Mesenchymal stem cell (in vitro differentiated cells and primary cell): ENCODE measurements around the gene KCNJ1.
A peak's percentile ranks its signal among the peaks of the same experiment; 100 is the strongest.

ENCODE experiments used
- DNase-seq: peaks from one replicate; pipeline ENCODE4 v3.0.0-alpha.2; 2013
- H2AFZ ChIP-seq: one replicate; pipeline ENCODE4 v1.6.1; 2013; ENCODE audit warnings: low read depth, mild to moderate bottlenecking, control low read depth, inconsistent platforms, low read length, moderate library complexity
- H2AK5ac ChIP-seq: 2 replicates; pipeline ENCODE4 v1.6.1; 2013; ENCODE audit warnings: low read length, moderate library complexity, mild to moderate bottlenecking, inconsistent platforms; ENCODE audit not compliant: severe bottlenecking
- H2BK120ac ChIP-seq: one replicate; pipeline ENCODE4 v1.6.1; 2013; ENCODE audit warnings: low read depth, mild to moderate bottlenecking, inconsistent platforms, low read length, moderate library complexity
- H2BK12ac ChIP-seq, 2 experiments: one replicate each; pipeline ENCODE4 v1.6.1; 2013; ENCODE audit warnings: inconsistent platforms in 2 of 2, low read length in 2 of 2, mild to moderate bottlenecking in 2 of 2, moderate library complexity in 2 of 2, control low read depth in 1 of 2
- H2BK15ac ChIP-seq: one replicate; pipeline ENCODE4 v1.6.1; 2013; ENCODE audit warnings: mild to moderate bottlenecking, low read depth, inconsistent platforms; ENCODE audit not compliant: poor library complexity, severe bottlenecking
- H2BK5ac ChIP-seq: 2 replicates; pipeline ENCODE4 v1.6.1; 2013; ENCODE audit warnings: low read depth, mild to moderate bottlenecking, low read length, control low read depth, inconsistent platforms; ENCODE audit not compliant: poor library complexity, severe bottlenecking
- H3K14ac ChIP-seq, 2 experiments: one replicate each; pipeline ENCODE4 v1.6.1; 2013; ENCODE audit warnings: inconsistent platforms in 2 of 2, low read length in 2 of 2, control low read depth in 1 of 2, mild to moderate bottlenecking in 1 of 2, moderate library complexity in 1 of 2
- H3K18ac ChIP-seq, 2 experiments: one replicate each; pipeline ENCODE4 v1.6.1; 2013; ENCODE audit warnings: inconsistent platforms in 2 of 2, low read length in 2 of 2, control low read depth in 1 of 2, low read depth in 1 of 2, mild to moderate bottlenecking in 1 of 2
- H3K23ac ChIP-seq, 2 experiments: one replicate each; pipeline ENCODE4 v1.6.1; 2013; ENCODE audit warnings: inconsistent platforms in 2 of 2, low read length in 2 of 2, mild to moderate bottlenecking in 2 of 2, moderate library complexity in 2 of 2, control low read depth in 1 of 2
- H3K27ac ChIP-seq: 2 replicates; pipeline ENCODE4 v1.5.1; 2013; ENCODE audit warnings: mild to moderate bottlenecking, moderate library complexity, low read length, control low read depth, inconsistent platforms; ENCODE audit not compliant: poor library complexity, severe bottlenecking
- H3K27me3 ChIP-seq, 2 experiments: 2 replicates each; pipeline versions ENCODE4 v1.6.1 to v1.7.0; 2013; ENCODE audit warnings: low read length in 2 of 2, mild to moderate bottlenecking in 2 of 2, moderate library complexity in 2 of 2, control low read depth in 1 of 2, inconsistent platforms in 1 of 2; ENCODE audit not compliant: control insufficient read depth in 1 of 2, insufficient read depth in 1 of 2
- H3K36me3 ChIP-seq, 2 experiments: 2 replicates each; pipeline versions ENCODE4 v1.6.1 to v1.7.0; 2013; ENCODE audit warnings: low read length in 2 of 2, control low read depth in 1 of 2, inconsistent platforms in 1 of 2, low read depth in 1 of 2, mild to moderate bottlenecking in 1 of 2; ENCODE audit not compliant: insufficient read depth in 2 of 2, control insufficient read depth in 1 of 2
- H3K4ac ChIP-seq, 2 experiments: one replicate each; pipeline ENCODE4 v1.6.1; 2013; ENCODE audit warnings: inconsistent platforms in 2 of 2, low read length in 2 of 2, mild to moderate bottlenecking in 2 of 2, moderate library complexity in 2 of 2, control low read depth in 1 of 2, low read depth in 1 of 2
- H3K4me1 ChIP-seq: 2 replicates; pipeline ENCODE4 v1.6.1; 2013; ENCODE audit warnings: low read depth, low read length, control low read depth; ENCODE audit not compliant: control insufficient read depth, insufficient read depth
- H3K4me2 ChIP-seq: 2 replicates; pipeline ENCODE4 v1.6.1; 2013; ENCODE audit warnings: low read length, mild to moderate bottlenecking, inconsistent platforms; ENCODE audit not compliant: poor library complexity, severe bottlenecking
- H3K4me3 ChIP-seq, 2 experiments: 2 replicates each; pipeline versions ENCODE4 v1.5.1 to v1.7.0; 2013; ENCODE audit warnings: low read length in 2 of 2, mild to moderate bottlenecking in 2 of 2, control low read depth in 1 of 2, low read depth in 1 of 2; ENCODE audit not compliant: insufficient read depth in 1 of 2
- H3K79me1 ChIP-seq: replicated peaks from 2 replicates; pipeline ENCODE4 v1.6.1; 2013; ENCODE audit warnings: mild to moderate bottlenecking, control low read depth, low read length, inconsistent platforms; ENCODE audit not compliant: poor library complexity, severe bottlenecking
- H3K9ac ChIP-seq: 2 replicates; pipeline ENCODE4 v1.7.0; 2013; ENCODE audit warnings: mild to moderate bottlenecking, low read length, moderate library complexity
- H3K9me3 ChIP-seq: 2 replicates; pipeline ENCODE4 v1.7.0; 2013; ENCODE audit warnings: mild to moderate bottlenecking, low read length; ENCODE audit not compliant: control insufficient read depth
- H4K8ac ChIP-seq: one replicate; pipeline ENCODE4 v1.6.1; 2013; ENCODE audit warnings: inconsistent platforms, mild to moderate bottlenecking, low read length, moderate library complexity
- H4K91ac ChIP-seq: one replicate; pipeline ENCODE4 v1.6.1; 2013; ENCODE audit warnings: mild to moderate bottlenecking, low read length, inconsistent platforms
- WGBS: methylation state at CpG from one replicate; pipeline ENCODE4 v1.1.7; 2013; ENCODE audit warnings: mixed read lengths; 5-methylcytosine and 5-hydroxymethylcytosine counted together

KCNJ1 gene

GRCh38 chr11:128854841-128855240 lies 12.3 kb downstream of the KCNJ1 start:
- no peak overlapping the region for H2BK5ac ChIP-seq
- no peak overlapping the region for H3K23ac ChIP-seq
- H3K9ac ChIP-seq: no peak overlapping the region
- no peak overlapping the region for H4K8ac ChIP-seq
- H3K27me3 ChIP-seq: peaks cover 37 to 59% of the 10 kb centered on the region in 2 experiments
- H2BK120ac ChIP-seq: no peak overlapping the region
- no peak overlapping the region for H3K14ac ChIP-seq
- no peak overlapping the region for H3K18ac ChIP-seq
- no peak overlapping the region for H2AK5ac ChIP-seq
- no peak overlapping the region for H3K4me3 ChIP-seq
- H3K9me3 ChIP-seq: no peaks in the 10 kb centered on the region
- H3K4ac ChIP-seq: no peak overlapping the region
- no peak overlapping the region for H2BK12ac ChIP-seq
- H3K4me2 ChIP-seq: no peak overlapping the region
- no peaks in the 10 kb centered on the region for H3K4me1 ChIP-seq
- H3K36me3 ChIP-seq: no peaks in the 10 kb centered on the region
- H3K79me1 ChIP-seq: no peaks in the 10 kb centered on the region
- H2BK15ac ChIP-seq: no peak overlapping the region
- H4K91ac ChIP-seq: no peak overlapping the region
- DNase-seq: no peak
- WGBS: 86% methylated on average over 7 of the region's 7 CpGs
- no peak overlapping the region for H2AFZ ChIP-seq
- no peak overlapping the region for H3K27ac ChIP-seq

- WGBS: 92% methylated on average over 5 of the region's 6 CpGs
- H3K9ac ChIP-seq: no peak overlapping the region
- H3K18ac ChIP-seq: no peak overlapping the region
- no peak overlapping the region for H3K4me3 ChIP-seq
- H2BK15ac ChIP-seq: no peak overlapping the region
- H3K4ac ChIP-seq: no peak overlapping the region
- no peak for DNase-seq
- H3K79me1 ChIP-seq: no peaks in the 10 kb centered on the region
- H3K36me3 ChIP-seq: no peaks in the 10 kb centered on the region
- no peak overlapping the region for H2BK120ac ChIP-seq
- H3K27ac ChIP-seq: no peak overlapping the region
- H4K8ac ChIP-seq: no peak overlapping the region
- H2AFZ ChIP-seq: no peak overlapping the region
- H2BK12ac ChIP-seq: no peak overlapping the region
- no peaks in the 10 kb centered on the region for H3K9me3 ChIP-seq
- H4K91ac ChIP-seq: no peak overlapping the region
- no peak overlapping the region for H2BK5ac ChIP-seq
- peaks cover 29 to 55% of the 10 kb centered on the region in 2 experiments for H3K27me3 ChIP-seq
- no peak overlapping the region for H2AK5ac ChIP-seq
- H3K14ac ChIP-seq: no peak overlapping the region
- no peaks in the 10 kb centered on the region for H3K4me1 ChIP-seq
- no peak overlapping the region for H3K23ac ChIP-seq
- H3K4me2 ChIP-seq: no peak overlapping the region
Measured at GRCh38 chr11:128853559-128853958, 13.5 kb downstream of the KCNJ1 start.

GRCh38 chr11:128852327-128853023 lies 14.6 kb downstream of the KCNJ1 start:
- no peak overlapping the region for H3K27ac ChIP-seq
- no peak overlapping the region for H3K18ac ChIP-seq
- no peak overlapping the region for H4K8ac ChIP-seq
- H2BK120ac ChIP-seq: no peak overlapping the region
- no peak overlapping the region for H2BK15ac ChIP-seq
- DNase-seq: no peak
- 90% methylated on average over 10 of the region's 13 CpGs for WGBS
- H3K4me3 ChIP-seq: no peak overlapping the region
- H3K36me3 ChIP-seq: no peaks in the 10 kb centered on the region
- H3K23ac ChIP-seq: no peak overlapping the region
- H3K4me1 ChIP-seq: no peaks in the 10 kb centered on the region
- H3K79me1 ChIP-seq: no peaks in the 10 kb centered on the region
- H3K4ac ChIP-seq: no peak overlapping the region
- no peak overlapping the region for H2AFZ ChIP-seq
- no peaks in the 10 kb centered on the region for H3K9me3 ChIP-seq
- H3K14ac ChIP-seq: no peak overlapping the region
- H3K4me2 ChIP-seq: no peak overlapping the region
- H4K91ac ChIP-seq: no peak overlapping the region
- no peak overlapping the region for H2AK5ac ChIP-seq
- no peak overlapping the region for H2BK5ac ChIP-seq
- H3K27me3 ChIP-seq: peaks cover 24 to 48% of the 10 kb centered on the region in 2 experiments
- no peak overlapping the region for H3K9ac ChIP-seq
- H2BK12ac ChIP-seq: no peak overlapping the region

DNA sequence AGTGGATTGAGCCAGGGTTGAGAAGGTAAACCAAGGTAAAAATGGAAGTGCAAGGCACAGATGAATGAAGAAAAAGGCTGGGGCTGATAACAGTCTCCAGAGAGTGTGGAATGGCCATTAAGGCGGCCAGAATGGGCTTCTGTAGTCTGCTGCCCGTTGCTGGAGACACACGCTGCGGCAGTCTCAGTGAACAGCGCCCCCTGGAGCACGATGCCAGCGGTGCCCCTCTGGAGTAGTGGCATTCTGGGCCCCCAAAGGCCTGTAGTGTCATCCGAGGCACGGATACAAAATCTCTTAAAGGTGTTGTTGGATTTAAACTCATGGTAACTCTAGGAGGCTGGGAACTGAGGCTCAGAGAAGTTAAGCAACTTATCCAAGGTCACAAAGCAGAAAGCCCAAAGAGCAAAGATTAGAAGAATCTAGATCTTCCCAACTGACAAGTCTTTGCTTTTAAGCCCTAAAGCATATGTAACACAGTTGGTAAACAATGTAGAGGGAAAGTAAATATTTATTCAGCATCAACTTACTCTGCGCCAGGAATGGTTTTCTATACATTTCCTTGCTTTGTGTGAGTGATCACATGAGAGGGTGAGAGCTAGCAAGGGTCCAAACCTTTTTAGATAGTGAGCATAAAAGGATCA lies 18.2 kb downstream of the KCNJ1 start:
- peak; percentile 43 for DNase-seq
- H3K9ac ChIP-seq: no peak overlapping the region
- no peak overlapping the region for H3K14ac ChIP-seq
- H3K27me3 ChIP-seq: peaks cover 15 to 40% of the 10 kb centered on the region in 2 experiments
- no peak overlapping the region for H3K4ac ChIP-seq
- no peak overlapping the region for H2AK5ac ChIP-seq
- H2AFZ ChIP-seq: no peak overlapping the region
- no peaks in the 10 kb centered on the region for H3K36me3 ChIP-seq
- H4K91ac ChIP-seq: no peak overlapping the region
- H3K9me3 ChIP-seq: no peaks in the 10 kb centered on the region
- no peak overlapping the region for H3K18ac ChIP-seq
- no peak overlapping the region for H3K23ac ChIP-seq
- H4K8ac ChIP-seq: no peak overlapping the region
- H3K27ac ChIP-seq: no peak overlapping the region
- H2BK5ac ChIP-seq: no peak overlapping the region
- 21% methylated on average over 8 of the region's 10 CpGs for WGBS
- no peak overlapping the region for H2BK120ac ChIP-seq
- no peak overlapping the region for H2BK15ac ChIP-seq
- no peaks in the 10 kb centered on the region for H3K4me1 ChIP-seq
- H3K4me2 ChIP-seq: no peak overlapping the region
- H3K79me1 ChIP-seq: no peaks in the 10 kb centered on the region
- H2BK12ac ChIP-seq: no peak overlapping the region
- no peak overlapping the region for H3K4me3 ChIP-seq
